Natural killer cell (primary cell): ENCODE results near the gene PTH1R. TPM values are rescaled to one million over a fixed set of nuclear protein-coding genes. Genes with fewer than 3 reads are reported as not detected.

Source experiments
- ATAC-seq, 3 donors: fragments of 150-1000 bp in 2 of 3; fragments of 200-7000 bp in 1 of 3; cut with Tn5 transposase; 1 replicate in 1 of 3; 2 replicates in 2 of 3; pipeline ENCODE4 v1.10.0; 2021; ENCODE audit warnings: mild to moderate bottlenecking in 2 of 3, moderate library complexity in 2 of 3
- DNase-seq, 2 donors: peaks; one replicate each; pipeline versions ENCODE4 v3.0.0 to v3.0.0-alpha.2; 2013 to 2021; ENCODE audit warnings: mixed read lengths in 1 of 2
- H3K27ac ChIP-seq: one replicate; pipeline ENCODE4 v1.5.1; 2013; ENCODE audit warnings: mild to moderate bottlenecking, low read length
- H3K27me3 ChIP-seq: one replicate; pipeline ENCODE4 v1.6.1; 2013; ENCODE audit warnings: low read length; ENCODE audit not compliant: control insufficient read depth, insufficient read depth
- H3K36me3 ChIP-seq: one replicate; pipeline ENCODE4 v1.6.1; 2013; ENCODE audit warnings: low read length; ENCODE audit not compliant: control insufficient read depth, insufficient read depth
- H3K4me1 ChIP-seq: one replicate; pipeline ENCODE4 v1.6.1; 2013; ENCODE audit warnings: low read length; ENCODE audit not compliant: control insufficient read depth, insufficient read depth
- H3K4me3 ChIP-seq: one replicate; pipeline ENCODE4 v1.5.1; 2013; ENCODE audit warnings: low read length
- H3K9me3 ChIP-seq: one replicate; pipeline ENCODE4 v1.6.1; 2013; ENCODE audit warnings: low read length; ENCODE audit not compliant: control insufficient read depth, insufficient read depth
- H3K27ac Mint-ChIP-seq, 2 donors: one replicate each; pipeline ENCODE4 v1.8.0; 2022; ENCODE audit warnings: mild to moderate bottlenecking in 2 of 2, mixed read lengths in 2 of 2, moderate library complexity in 1 of 2
- H3K27me3 Mint-ChIP-seq, 2 donors: one replicate each; pipeline ENCODE4 v1.8.0; 2022; ENCODE audit warnings: low read depth in 2 of 2, mixed read lengths in 2 of 2
- H3K36me3 Mint-ChIP-seq: one replicate; pipeline ENCODE4 v1.8.0; 2022; ENCODE audit warnings: mixed read lengths
- H3K4me1 Mint-ChIP-seq, 2 donors: one replicate each; pipeline ENCODE4 v1.8.0; 2022; ENCODE audit warnings: mixed read lengths in 2 of 2
- H3K4me3 Mint-ChIP-seq: one replicate; pipeline ENCODE4 v1.8.0; 2022; ENCODE audit warnings: mild to moderate bottlenecking, moderate library complexity, mixed read lengths
- H3K9me3 Mint-ChIP-seq, 2 donors: one replicate each; pipeline ENCODE4 v1.8.0; 2022; ENCODE audit warnings: mixed read lengths in 2 of 2
- WGBS: methylation state at CpG from one replicate; pipeline ENCODE4 v1.1.7; 2013; ENCODE audit warnings: missing lambda C conversion rate; ENCODE audit not compliant: insufficient coverage; 5-methylcytosine and 5-hydroxymethylcytosine counted together
- intact Hi-C: fragments of 100-400 bp; cut with micrococcal nuclease; formaldehyde crosslinking; loops from one replicate; pipeline ENCODE4 v1.14.2; 2022
- total RNA-seq, 4 donors: library from RNA; stranded (reverse); fragments of 120-200 nt in 1 of 4; gene quantifications; one replicate each; pipeline versions ENCODE4 v1.2.3 to v1.2.4, GENCODE V29; 2013 to 2022
- TF ChIP-seq, protein P1 (sequence below): fragments of 200-600 bp; IDR thresholded peaks from one replicate; pipeline ENCODE4 v1.8.0; 2022; ENCODE audit warnings: antibody characterized with exemption

The PTH1R gene
- total RNA-seq, 3 donors from 2014 or later (not counting 1 experiment from before 2014, with no cell fraction given), result not detected

- H3K27ac Mint-ChIP-seq, result no peak overlapping the region
- peaks cover 4% of the 10 kb centered on the region in 2 donors for H3K4me1 Mint-ChIP-seq
- Histone ChIP-seq H3K4me3 (no peak overlapping the region), H3K4me1 (peaks cover 8% of the 10 kb centered on the region), H3K36me3 (no peaks in the 10 kb centered on the region), H3K27me3 (no peaks in the 10 kb centered on the region), H3K9me3 (no peaks in the 10 kb centered on the region), H3K27ac (no peak overlapping the region)
- no peak for ATAC-seq
- no peaks in the 10 kb centered on the region for H3K9me3 Mint-ChIP-seq
- DNase-seq, result no peak
- no peak overlapping the region for H3K4me3 Mint-ChIP-seq
- H3K27me3 Mint-ChIP-seq, result no peaks in the 10 kb centered on the region
- no peaks in the 10 kb centered on the region for H3K36me3 Mint-ChIP-seq
- 92% methylated on average over 18 of the region's 18 CpGs for WGBS
- TF ChIP-seq, protein P1, sequence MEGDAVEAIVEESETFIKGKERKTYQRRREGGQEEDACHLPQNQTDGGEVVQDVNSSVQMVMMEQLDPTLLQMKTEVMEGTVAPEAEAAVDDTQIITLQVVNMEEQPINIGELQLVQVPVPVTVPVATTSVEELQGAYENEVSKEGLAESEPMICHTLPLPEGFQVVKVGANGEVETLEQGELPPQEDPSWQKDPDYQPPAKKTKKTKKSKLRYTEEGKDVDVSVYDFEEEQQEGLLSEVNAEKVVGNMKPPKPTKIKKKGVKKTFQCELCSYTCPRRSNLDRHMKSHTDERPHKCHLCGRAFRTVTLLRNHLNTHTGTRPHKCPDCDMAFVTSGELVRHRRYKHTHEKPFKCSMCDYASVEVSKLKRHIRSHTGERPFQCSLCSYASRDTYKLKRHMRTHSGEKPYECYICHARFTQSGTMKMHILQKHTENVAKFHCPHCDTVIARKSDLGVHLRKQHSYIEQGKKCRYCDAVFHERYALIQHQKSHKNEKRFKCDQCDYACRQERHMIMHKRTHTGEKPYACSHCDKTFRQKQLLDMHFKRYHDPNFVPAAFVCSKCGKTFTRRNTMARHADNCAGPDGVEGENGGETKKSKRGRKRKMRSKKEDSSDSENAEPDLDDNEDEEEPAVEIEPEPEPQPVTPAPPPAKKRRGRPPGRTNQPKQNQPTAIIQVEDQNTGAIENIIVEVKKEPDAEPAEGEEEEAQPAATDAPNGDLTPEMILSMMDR, result no peak
- intact Hi-C loops, result no loop called here
These were observed 27.0 kb downstream of the PTH1R start for GRCh38 chr3:46904303-46905212.

DNA sequence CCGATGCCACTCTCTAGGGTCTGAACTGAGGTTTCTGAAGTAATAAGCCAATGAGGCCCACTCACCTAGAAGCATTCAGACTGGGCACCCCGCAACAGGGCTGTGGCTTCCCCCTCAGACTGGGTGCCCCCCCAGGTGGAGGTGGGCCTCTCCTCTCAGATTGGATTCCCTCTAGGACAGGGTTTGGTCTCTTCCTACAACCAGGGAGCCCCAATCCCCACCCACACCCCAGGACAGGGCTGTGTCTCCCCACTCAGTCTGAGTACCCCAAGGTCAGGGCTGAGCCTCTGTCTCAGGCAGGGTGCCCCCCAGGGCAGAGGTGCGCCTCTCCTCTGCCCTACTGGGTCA lies 27.7 kb downstream of the PTH1R start:
- no peaks in the 10 kb centered on the region for H3K36me3 Mint-ChIP-seq

DNA sequence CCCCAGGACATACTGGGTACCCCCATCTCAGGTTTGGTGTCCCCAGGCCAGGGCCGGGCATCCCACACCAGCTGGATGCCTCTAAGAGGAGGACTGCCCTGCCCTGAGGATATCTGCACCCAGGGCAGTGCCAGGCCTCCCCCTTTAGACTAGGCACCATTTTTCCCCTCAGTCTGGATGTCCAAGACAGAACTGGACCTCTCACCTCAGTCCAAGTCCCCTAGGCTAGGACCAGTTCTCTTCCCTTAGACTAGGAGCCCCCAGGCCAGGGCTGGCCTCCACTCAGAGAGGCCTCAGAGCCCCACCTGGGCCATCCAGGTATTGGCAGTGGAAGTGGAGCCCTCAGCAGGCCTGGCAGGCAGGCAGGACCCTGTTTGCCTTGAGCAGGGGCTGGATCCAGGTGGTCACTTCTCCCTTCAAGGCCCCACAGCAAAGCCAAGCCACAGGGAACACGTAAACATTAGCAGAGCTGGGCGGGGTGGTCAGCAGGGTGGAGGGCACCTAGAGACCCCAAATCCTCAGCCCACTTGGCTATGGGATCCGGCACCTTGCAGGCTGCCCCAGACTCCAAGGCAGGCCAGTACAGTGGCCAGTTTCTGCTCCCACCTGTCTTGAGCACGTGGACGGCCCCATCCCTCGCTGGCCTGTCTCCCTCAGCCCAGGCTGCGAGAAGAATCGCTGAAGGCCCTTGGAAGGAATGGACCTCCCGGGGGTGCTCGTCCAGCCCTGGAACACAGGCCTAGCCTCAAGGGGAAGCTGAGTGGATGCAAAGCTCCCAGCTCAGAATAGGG lies 28.3 kb downstream of the PTH1R start:
- intact Hi-C loops, result no loop called here
- TF ChIP-seq, protein P1, result no peak
- no peak overlapping the region for H3K27ac ChIP-seq
- DNase-seq, result no peak
- peaks cover 14% of the 10 kb centered on the region for H3K4me1 ChIP-seq
- H3K4me3 ChIP-seq, result no peak overlapping the region
- H3K27me3 Mint-ChIP-seq, result no peaks in the 10 kb centered on the region
- no peaks in the 10 kb centered on the region for H3K36me3 ChIP-seq
- H3K4me3 Mint-ChIP-seq, result no peak overlapping the region
- H3K4me1 Mint-ChIP-seq, result peaks cover 5 to 6% of the 10 kb centered on the region in 2 donors
- no peak overlapping the region for H3K27ac Mint-ChIP-seq
- no peaks in the 10 kb centered on the region for H3K27me3 ChIP-seq
- H3K9me3 Mint-ChIP-seq, result no peaks in the 10 kb centered on the region
- no peak for ATAC-seq
- no peaks in the 10 kb centered on the region for H3K9me3 ChIP-seq
- H3K36me3 Mint-ChIP-seq, result no peaks in the 10 kb centered on the region
- WGBS, result 92% methylated on average over 11 of the region's 11 CpGs

More for the DNA sequence above, 27.7 kb downstream of the PTH1R start:
- no peak overlapping the region for H3K4me3 ChIP-seq
- intact Hi-C loops, result no loop called here
- no peaks in the 10 kb centered on the region for H3K27me3 ChIP-seq
- peaks cover 14% of the 10 kb centered on the region for H3K4me1 ChIP-seq
- Mint-ChIP-seq H3K27ac (no peak overlapping the region), H3K27me3 (no peaks in the 10 kb centered on the region), H3K9me3 (no peaks in the 10 kb centered on the region), H3K4me1 (peaks cover 5 to 6% of the 10 kb centered on the region in 2 donors), H3K4me3 (no peak overlapping the region)
- TF ChIP-seq, protein P1, result no peak
- DNase-seq, result no peak
- no peaks in the 10 kb centered on the region for H3K9me3 ChIP-seq
- WGBS, result 91% methylated on average over 2 of the region's 3 CpGs
- H3K36me3 ChIP-seq, result no peaks in the 10 kb centered on the region
- H3K27ac ChIP-seq, result no peak overlapping the region
- no peak for ATAC-seq
